ENCODE measurements around the gene ERI3.

ERI3 gene

GRCh38 chr1:44333376-44333775 is 21.7 kb downstream of the ERI3 start:
- H3K27ac Mint-ChIP-seq = no peak overlapping the region
- peaks cover 1% of the 10 kb centered on the region for H3K9me3 Mint-ChIP-seq
- no peaks in the 10 kb centered on the region for H3K27me3 Mint-ChIP-seq
- no peak for ATAC-seq
- H3K4me3 Mint-ChIP-seq = no peak overlapping the region
- peaks cover 15% of the 10 kb centered on the region for H3K4me1 Mint-ChIP-seq
- peaks cover 76% of the 10 kb centered on the region for H3K36me3 Mint-ChIP-seq

GRCh38 chr1:44332505-44332904 is 22.6 kb downstream of the ERI3 start:
- peaks cover 15% of the 10 kb centered on the region for H3K4me1 Mint-ChIP-seq
- peaks cover 67% of the 10 kb centered on the region for H3K36me3 Mint-ChIP-seq
- no peaks in the 10 kb centered on the region for H3K9me3 Mint-ChIP-seq
- no peak overlapping the region for H3K4me3 Mint-ChIP-seq
- no peak for ATAC-seq
- H3K27ac Mint-ChIP-seq = no peak overlapping the region
- no peaks in the 10 kb centered on the region for H3K27me3 Mint-ChIP-seq

DNA sequence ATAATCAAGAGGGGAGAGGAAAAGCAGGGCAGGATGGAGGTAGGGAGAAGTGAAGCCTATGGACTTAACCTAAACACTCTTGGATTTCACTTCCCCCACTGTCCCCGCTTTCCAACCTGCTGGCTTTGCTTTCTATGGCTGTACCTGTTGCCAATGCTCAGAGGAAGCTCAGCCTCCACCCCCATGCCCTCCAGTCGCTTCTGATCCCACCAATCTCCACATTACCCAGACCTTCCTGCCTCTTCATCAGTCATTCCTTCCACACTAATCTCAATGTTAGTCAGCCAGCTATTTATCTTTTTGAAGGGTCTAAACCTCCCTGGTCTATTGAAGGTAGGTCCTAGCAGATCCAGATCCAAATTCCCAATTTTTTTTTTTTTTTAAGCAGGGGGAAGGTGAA is 24.1 kb downstream of the ERI3 start:
- H3K4me3 Mint-ChIP-seq = no peak overlapping the region
- H3K27ac Mint-ChIP-seq = no peak overlapping the region
- peaks cover 15% of the 10 kb centered on the region for H3K4me1 Mint-ChIP-seq
- no peaks in the 10 kb centered on the region for H3K9me3 Mint-ChIP-seq
- no peaks in the 10 kb centered on the region for H3K27me3 Mint-ChIP-seq
- peaks cover 53% of the 10 kb centered on the region for H3K36me3 Mint-ChIP-seq
- no peak for ATAC-seq

DNA sequence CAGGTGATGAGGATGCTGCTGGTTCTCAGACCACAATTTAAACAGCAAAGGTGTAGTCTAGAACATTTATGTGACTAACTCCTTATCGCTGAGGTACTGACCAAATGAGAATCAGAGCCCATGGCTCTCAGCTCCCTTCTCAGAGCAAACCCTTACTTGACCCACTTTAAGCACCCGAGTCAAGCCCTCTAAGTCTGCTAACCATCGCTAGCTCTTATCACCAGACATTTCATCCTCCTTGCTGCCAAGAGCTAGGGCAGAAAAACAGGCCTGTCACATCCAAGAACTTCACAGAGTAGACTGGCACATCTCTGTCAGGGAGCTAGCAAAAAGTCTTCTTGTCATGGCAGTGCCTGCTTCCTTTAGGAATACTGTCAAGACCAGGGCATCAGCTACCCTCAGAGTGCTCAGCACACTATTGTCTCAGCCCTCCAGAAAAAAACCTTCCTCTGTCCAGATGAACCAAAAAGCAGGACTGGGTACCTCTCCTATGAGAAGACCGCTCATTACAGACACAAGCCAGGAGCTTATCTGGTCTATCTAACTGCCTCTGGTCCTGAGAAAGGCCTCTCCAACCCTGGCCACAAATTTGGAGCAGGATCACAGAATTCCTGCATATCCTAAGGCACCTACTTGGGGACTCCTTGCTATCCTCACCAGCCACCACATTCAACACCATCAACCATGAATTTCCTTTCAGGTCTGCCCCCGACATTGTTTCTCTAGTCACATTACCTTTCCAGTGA is 26.2 kb downstream of the ERI3 start:
- Mint-ChIP-seq H3K4me1 (peaks cover 15% of the 10 kb centered on the region), H3K4me3 (no peak overlapping the region), H3K27me3 (no peaks in the 10 kb centered on the region), H3K9me3 (no peaks in the 10 kb centered on the region), H3K27ac (no peak overlapping the region), H3K36me3 (peaks cover 43% of the 10 kb centered on the region)
- ATAC-seq = no peak

DNA sequence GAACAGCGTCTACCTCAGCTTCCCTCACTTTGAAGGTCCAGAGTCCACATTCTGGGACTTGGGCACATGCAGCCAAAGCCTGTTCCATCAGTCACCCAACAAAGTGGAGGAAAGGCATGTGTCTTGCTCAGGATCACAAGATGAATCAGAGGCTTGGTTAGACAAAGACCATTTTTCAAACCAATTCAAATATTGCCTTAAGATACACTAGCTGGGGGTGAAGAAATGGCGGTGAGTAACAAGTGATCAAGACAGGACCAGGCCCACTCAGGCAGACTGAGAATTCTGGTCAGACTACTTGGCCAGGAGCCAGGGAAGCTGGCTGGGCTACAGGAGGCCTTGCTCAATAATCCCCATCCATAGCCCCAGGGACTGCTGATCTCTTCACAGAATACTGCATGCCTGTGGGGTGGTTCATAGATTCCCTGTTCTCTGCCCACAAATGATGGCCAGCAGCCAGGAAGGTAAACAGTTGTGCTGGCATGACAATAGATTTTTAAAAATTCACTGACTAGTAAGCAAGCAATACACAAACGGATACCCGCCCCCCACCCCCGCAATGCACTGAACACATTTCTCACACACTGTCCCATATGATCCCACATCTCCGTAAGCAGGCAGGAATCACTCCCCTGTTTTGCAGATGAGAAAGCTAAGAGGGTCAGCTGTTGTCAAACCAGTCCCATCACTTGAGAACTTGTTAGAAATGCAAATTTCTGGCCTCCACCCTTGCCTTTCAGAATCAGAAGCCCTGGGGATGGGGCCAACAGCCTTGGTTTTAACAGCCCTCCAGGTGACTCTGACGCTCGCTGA is 27.2 kb downstream of the ERI3 start:
- Mint-ChIP-seq H3K27ac (no peak overlapping the region), H3K9me3 (no peaks in the 10 kb centered on the region), H3K4me1 (peaks cover 15% of the 10 kb centered on the region), H3K4me3 (no peak overlapping the region), H3K36me3 (peaks cover 39% of the 10 kb centered on the region), H3K27me3 (no peaks in the 10 kb centered on the region)
- no peak for ATAC-seq

GRCh38 chr1:44326821-44327465 is 28.1 kb downstream of the ERI3 start:
- H3K36me3 Mint-ChIP-seq = peaks cover 32% of the 10 kb centered on the region
- peaks cover 15% of the 10 kb centered on the region for H3K4me1 Mint-ChIP-seq
- no peaks in the 10 kb centered on the region for H3K9me3 Mint-ChIP-seq
- no peak overlapping the region for H3K27ac Mint-ChIP-seq
- no peaks in the 10 kb centered on the region for H3K27me3 Mint-ChIP-seq
- H3K4me3 Mint-ChIP-seq = no peak overlapping the region
- ATAC-seq = no peak

- no peaks in the 10 kb centered on the region for H3K9me3 Mint-ChIP-seq
- no peak for ATAC-seq
- H3K27ac Mint-ChIP-seq = no peak overlapping the region
- no peaks in the 10 kb centered on the region for H3K27me3 Mint-ChIP-seq
- H3K4me1 Mint-ChIP-seq = peaks cover 15% of the 10 kb centered on the region
- H3K4me3 Mint-ChIP-seq = no peak overlapping the region
- peaks cover 24% of the 10 kb centered on the region for H3K36me3 Mint-ChIP-seq
These were observed 28.9 kb downstream of the ERI3 start for GRCh38 chr1:44326024-44326701.

DNA sequence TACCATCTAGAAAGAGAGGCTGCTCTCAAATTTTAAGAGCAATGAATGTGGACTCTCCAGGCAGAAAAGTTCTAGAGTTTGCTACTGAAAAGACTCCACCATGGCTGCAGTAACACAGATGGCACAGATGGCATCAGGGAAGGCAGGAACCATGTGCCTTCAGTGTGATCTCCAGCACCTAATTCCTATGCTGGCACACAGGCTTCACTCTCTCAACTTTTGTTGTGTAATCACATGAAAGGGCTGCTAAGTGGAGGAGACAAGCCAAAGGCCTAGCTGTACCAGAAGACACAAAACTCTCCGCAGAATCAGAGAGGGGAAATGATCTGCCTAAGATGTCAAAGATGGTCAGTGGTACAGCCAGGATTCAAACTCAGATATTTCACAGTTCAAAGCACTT is 31.1 kb downstream of the ERI3 start:
- H3K27ac Mint-ChIP-seq = no peak overlapping the region
- no peak overlapping the region for H3K4me3 Mint-ChIP-seq
- H3K9me3 Mint-ChIP-seq = no peaks in the 10 kb centered on the region
- H3K36me3 Mint-ChIP-seq = peaks cover 19% of the 10 kb centered on the region
- no peak for ATAC-seq
- no peaks in the 10 kb centered on the region for H3K27me3 Mint-ChIP-seq
- H3K4me1 Mint-ChIP-seq = peaks cover 12% of the 10 kb centered on the region

- no peak overlapping the region for H3K4me3 Mint-ChIP-seq
- H3K9me3 Mint-ChIP-seq = no peaks in the 10 kb centered on the region
- no peak for ATAC-seq
- peaks cover 23% of the 10 kb centered on the region for H3K4me1 Mint-ChIP-seq
- H3K36me3 Mint-ChIP-seq = peaks cover 30% of the 10 kb centered on the region
- H3K27ac Mint-ChIP-seq = no peak overlapping the region
- no peaks in the 10 kb centered on the region for H3K27me3 Mint-ChIP-seq
These were observed 32.7 kb downstream of the ERI3 start for GRCh38 chr1:44322367-44322766.

- Mint-ChIP-seq H3K4me3 (no peak overlapping the region), H3K27me3 (no peaks in the 10 kb centered on the region), H3K4me1 (peaks cover 23% of the 10 kb centered on the region), H3K27ac (no peak overlapping the region), H3K9me3 (no peaks in the 10 kb centered on the region), H3K36me3 (peaks cover 37% of the 10 kb centered on the region)
- no peak for ATAC-seq
These were observed 33.6 kb downstream of the ERI3 start for GRCh38 chr1:44321466-44321865.

DNA sequence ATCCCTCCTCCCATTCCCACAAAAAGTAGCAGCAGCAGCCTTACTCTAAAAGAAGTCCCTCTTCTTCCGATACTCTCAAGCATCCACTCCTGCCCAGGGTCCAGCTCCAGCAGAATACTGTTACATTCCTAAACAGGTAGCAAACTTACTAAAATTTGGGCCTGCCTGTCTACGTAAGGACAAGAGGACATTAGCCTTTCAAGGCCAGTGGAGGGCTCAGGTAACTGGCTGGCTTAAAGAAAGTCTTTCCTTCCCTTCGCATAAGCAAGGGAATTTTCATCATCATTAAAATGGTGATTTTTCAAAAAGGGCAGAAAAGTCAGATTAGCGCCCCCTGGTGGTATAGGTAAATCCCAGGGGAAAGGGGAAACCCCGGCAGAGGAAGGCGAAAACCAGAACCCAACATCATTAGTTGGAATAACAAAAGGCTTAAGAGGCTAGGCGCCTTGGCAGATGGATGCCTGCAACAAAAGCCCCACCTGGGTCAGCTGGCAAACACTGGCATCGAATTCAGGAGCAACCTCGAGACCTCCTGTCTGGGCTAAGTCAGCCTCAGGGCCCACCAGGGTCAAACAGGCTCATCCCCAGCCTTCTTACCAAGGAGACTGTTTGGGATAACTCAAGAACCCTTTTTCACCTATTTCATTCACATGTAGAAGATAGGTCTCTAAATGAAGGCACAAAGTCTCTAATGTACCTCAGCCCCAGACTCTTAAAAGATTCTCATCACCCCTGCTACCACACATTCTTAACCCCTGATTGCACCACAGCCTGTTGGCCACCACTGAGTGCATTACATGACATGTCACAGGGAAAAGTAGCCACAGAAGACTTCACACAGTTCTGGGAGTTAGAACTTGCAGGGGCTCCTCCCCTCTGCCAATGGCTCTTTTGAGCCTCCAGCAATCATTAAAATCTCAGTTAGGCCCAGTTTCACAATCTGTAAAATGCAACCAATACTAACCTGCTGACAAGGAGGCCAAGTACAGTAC is 36.7 kb downstream of the ERI3 start:
- Mint-ChIP-seq H3K27me3 (no peaks in the 10 kb centered on the region), H3K4me1 (peaks cover 23% of the 10 kb centered on the region), H3K4me3 (no peak overlapping the region), H3K27ac (no peak overlapping the region), H3K9me3 (no peaks in the 10 kb centered on the region), H3K36me3 (peaks cover 45% of the 10 kb centered on the region)
- ATAC-seq = no peak

DNA sequence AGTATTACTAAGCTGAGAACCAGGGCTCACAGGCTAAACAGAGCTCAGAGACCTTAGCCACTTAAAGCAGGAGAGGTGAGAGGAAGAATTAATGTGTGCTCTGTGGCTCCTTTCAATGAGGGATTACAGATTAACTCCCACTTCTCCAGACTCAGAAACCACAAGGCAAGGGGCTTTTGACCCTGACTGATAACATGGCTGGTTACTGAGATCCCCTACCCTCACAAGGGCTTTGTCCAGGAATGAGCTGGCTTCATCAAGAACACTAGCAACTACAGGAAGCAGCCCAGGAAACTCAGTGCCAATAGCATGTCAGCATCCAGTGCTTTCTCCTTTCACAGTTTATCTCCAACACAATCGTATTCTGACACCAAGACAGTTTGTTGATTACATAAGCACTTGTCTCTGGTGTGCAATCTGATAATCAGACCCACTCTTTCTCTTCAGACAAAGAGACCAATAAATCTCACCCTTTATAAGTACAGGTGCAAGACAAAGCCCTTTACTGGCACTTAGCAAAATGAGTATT is 38.8 kb downstream of the ERI3 start:
- Mint-ChIP-seq H3K27me3 (no peaks in the 10 kb centered on the region), H3K27ac (no peak overlapping the region), H3K4me3 (no peak overlapping the region), H3K4me1 (peaks cover 23% of the 10 kb centered on the region), H3K9me3 (no peaks in the 10 kb centered on the region), H3K36me3 (peaks cover 63% of the 10 kb centered on the region)
- no peak for ATAC-seq

DNA sequence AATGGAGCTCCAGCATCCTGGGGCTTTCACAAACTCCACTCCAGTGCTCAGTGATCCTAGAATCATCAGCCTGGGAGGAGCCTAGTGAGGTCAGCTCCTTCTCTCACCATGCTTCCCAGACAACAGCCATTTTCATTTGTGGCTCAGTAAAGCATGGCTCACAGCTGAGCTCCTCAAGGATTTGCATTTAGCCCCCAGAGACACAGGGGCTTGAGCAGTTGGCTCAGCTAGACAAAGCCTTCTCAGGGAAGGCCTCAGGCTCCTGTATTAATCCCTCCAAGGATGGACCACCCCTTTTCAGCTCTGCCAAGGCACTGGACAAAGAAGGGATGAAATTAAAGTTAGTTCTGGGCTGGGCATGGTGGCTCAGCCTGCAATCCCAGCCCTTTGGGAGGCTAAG is 39.5 kb downstream of the ERI3 start:
- Mint-ChIP-seq H3K9me3 (no peaks in the 10 kb centered on the region), H3K27ac (no peak overlapping the region), H3K27me3 (no peaks in the 10 kb centered on the region), H3K36me3 (peaks cover 70% of the 10 kb centered on the region), H3K4me1 (peaks cover 22% of the 10 kb centered on the region), H3K4me3 (no peak overlapping the region)
- no peak for ATAC-seq

DNA sequence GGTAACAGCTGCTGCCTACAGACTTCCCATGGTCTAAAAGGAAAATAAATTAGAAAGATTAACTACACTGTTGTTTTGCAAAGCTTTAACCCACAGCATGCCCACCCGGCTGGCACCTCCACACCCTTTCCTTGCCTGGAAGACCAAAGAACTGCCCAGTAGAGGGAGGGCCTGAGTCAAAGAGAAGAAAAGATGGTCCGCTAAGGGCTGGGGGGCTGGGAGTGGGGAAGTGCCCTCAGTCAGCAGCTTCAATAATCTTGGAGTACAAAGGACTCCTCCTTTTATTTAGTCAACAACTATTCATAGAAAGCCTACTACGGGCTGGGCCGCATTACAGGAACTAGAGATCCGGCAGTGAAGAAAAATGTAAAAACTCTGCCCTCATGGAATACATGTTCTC is 40.6 kb downstream of the ERI3 start:
- no peak overlapping the region for H3K27ac Mint-ChIP-seq
- ATAC-seq = no peak
- H3K27me3 Mint-ChIP-seq = no peaks in the 10 kb centered on the region
- H3K9me3 Mint-ChIP-seq = no peaks in the 10 kb centered on the region
- H3K4me3 Mint-ChIP-seq = no peak overlapping the region
- peaks cover 72% of the 10 kb centered on the region for H3K36me3 Mint-ChIP-seq
- peaks cover 16% of the 10 kb centered on the region for H3K4me1 Mint-ChIP-seq

Data from stimulated activated memory B cell treated with anti-CD40 and anti-IgM and Interleukin-4, amounts not matched to agents 10 μg/mL and 1 μg/mL and 100 μg/mL, for 72 hours (primary cell).